Aorta (tissue), 5 donors: ENCODE results near the gene EFNB3. TPM values are rescaled to one million over a fixed set of nuclear protein-coding genes. Genes with fewer than 3 reads are reported as not detected.
A peak's percentile ranks its signal among the peaks of the same experiment; 100 is the strongest.

Source experiments
- ATAC-seq: fragments of 200-7000 bp; cut with Tn5 transposase; one replicate; pipeline ENCODE4 v1.9.1; 2022; ENCODE audit warnings: moderate library complexity; ENCODE audit not compliant: low FRiP score
- DNase-seq, 2 donors: peaks; one replicate each; pipeline ENCODE4 v3.0.0-alpha.2; 2020
- H3K27ac ChIP-seq, 2 donors: one replicate each; pipeline ENCODE4 v1.5.1; 2013; ENCODE audit warnings: low read length in 2 of 2, mild to moderate bottlenecking in 2 of 2, moderate library complexity in 2 of 2, control low read depth in 1 of 2, inconsistent platforms in 1 of 2, low read depth in 1 of 2
- H3K27me3 ChIP-seq, 2 donors: one replicate each; pipeline ENCODE4 v1.6.1; 2013; ENCODE audit warnings: control low read depth in 1 of 2, low read length in 1 of 2, mild to moderate bottlenecking in 1 of 2, moderate library complexity in 1 of 2; ENCODE audit not compliant: insufficient read depth in 2 of 2, control insufficient read depth in 1 of 2
- H3K36me3 ChIP-seq, 2 donors: one replicate each; pipeline ENCODE4 v1.6.1; 2013; ENCODE audit warnings: control low read depth in 1 of 2, low read length in 1 of 2, mild to moderate bottlenecking in 1 of 2; ENCODE audit not compliant: insufficient read depth in 2 of 2, control insufficient read depth in 1 of 2
- H3K4me1 ChIP-seq, 2 donors: one replicate each; pipeline ENCODE4 v1.6.1; 2013; ENCODE audit warnings: low read length in 2 of 2, control low read depth in 1 of 2, mild to moderate bottlenecking in 1 of 2, moderate library complexity in 1 of 2; ENCODE audit not compliant: insufficient read depth in 2 of 2, control insufficient read depth in 1 of 2
- H3K4me3 ChIP-seq, 2 donors: one replicate each; pipeline ENCODE4 v1.5.1; 2013; ENCODE audit warnings: low read length in 2 of 2, control low read depth in 1 of 2, mild to moderate bottlenecking in 1 of 2
- H3K9me3 ChIP-seq: one replicate; pipeline ENCODE4 v1.6.1; 2013; ENCODE audit warnings: mild to moderate bottlenecking, low read length; ENCODE audit not compliant: control insufficient read depth
- WGBS, 2 donors: extraction: QIAGEN DNeasy Blood & Tissue Kit; methylation state at CpG; one replicate each; pipeline ENCODE4 v1.1.7; 2013; 5-methylcytosine and 5-hydroxymethylcytosine counted together
- intact Hi-C, 2 donors: fragments of 100-400 bp; cut with DNase I; formaldehyde crosslinking; loops; one replicate each; pipeline versions ENCODE4 v1.14.2 to v1.15.0; 2022
- polyA plus RNA-seq, 2 donors: library from polyadenylated mRNA; stranded (reverse); fragments of 200-250 nt; gene quantifications; one replicate each; pipeline ENCODE4 v1.2.3, GENCODE V29; 2013
- total RNA-seq, 2 donors: library from RNA; stranded (reverse); fragmentation: NEBNext Ultra II Directional; extraction: Animal tissue kit (Norgen Biotek cat#: 25700); gene quantifications; one replicate each; pipeline ENCODE4 v1.2.1, GENCODE V29; 2021
- donor health status: healthy with polysubstance abuse.
- donor health status: Bipolar disorder and iron deficiency.
- donor health status: DM: no; HTN: no; CAD: no.
- donor health status: DM: no; HTN: no; CAD: no.
- donor health status: DM: yes; HTN: yes; CAD: no.

Gene EFNB3
- total and polyA plus RNA-seq, 4 donors = 0.15 to 0.84 (median 0.19) TPM; not detected in 1

GRCh38 chr17:7706631-7707354 is 1.8 kb downstream of the EFNB3 start:
- Histone ChIP-seq H3K27ac (no peak overlapping the region), H3K27me3 (no peaks in the 10 kb centered on the region), H3K4me3 (no peak overlapping the region), H3K4me1 (no peaks in the 10 kb centered on the region), H3K9me3 (no peaks in the 10 kb centered on the region), H3K36me3 (peaks cover 0 to under 1% of the 10 kb centered on the region in 2 donors)
- ATAC-seq (no peak), DNase-seq (peak; percentile 19 to 28)
- 92 to 97% methylated on average over 3 of the region's 3 CpGs for WGBS, 2 donors
- intact Hi-C loops = no loop called here

- 84% methylated on average over 9 of the region's 9 CpGs for WGBS, 2 donors
- peak; percentile 28 to 47 for DNase-seq
These were observed 2.4 kb downstream of the EFNB3 start for GRCh38 chr17:7707446-7707845.

GRCh38 chr17:7707858-7708750 is 3.1 kb downstream of the EFNB3 start:
- no peaks in the 10 kb centered on the region for H3K9me3 ChIP-seq
- H3K4me1 ChIP-seq = no peaks in the 10 kb centered on the region
- ATAC-seq = no peak
- H3K4me3 ChIP-seq = no peak overlapping the region
- no peaks in the 10 kb centered on the region for H3K36me3 ChIP-seq
- no peaks in the 10 kb centered on the region for H3K27me3 ChIP-seq
- no peak overlapping the region for H3K27ac ChIP-seq
- intact Hi-C loops = no loop called here
- DNase-seq = peak in 1 of 2 donors; percentile 71
- 87% methylated on average over 22 of the region's 22 CpGs for WGBS, 2 donors

More at GRCh38 chr17:7707446-7707845, 2.4 kb downstream of the EFNB3 start:
- Histone ChIP-seq H3K27me3 (no peaks in the 10 kb centered on the region), H3K36me3 (no peaks in the 10 kb centered on the region), H3K27ac (no peak overlapping the region), H3K9me3 (no peaks in the 10 kb centered on the region), H3K4me1 (no peaks in the 10 kb centered on the region), H3K4me3 (no peak overlapping the region)
- intact Hi-C loops = no loop called here
- ATAC-seq = no peak

GRCh38 chr17:7709031-7709430 is 4.0 kb downstream of the EFNB3 start:
- Histone ChIP-seq H3K4me3 (no peak overlapping the region), H3K4me1 (no peaks in the 10 kb centered on the region), H3K27ac (no peak overlapping the region), H3K27me3 (no peaks in the 10 kb centered on the region), H3K9me3 (no peaks in the 10 kb centered on the region), H3K36me3 (no peaks in the 10 kb centered on the region)
- WGBS, 2 donors = 82 to 92% methylated on average over 3 to 11 of the region's 11 CpGs
- no peak for ATAC-seq
- intact Hi-C loops = no loop called here
- DNase-seq = peak in 1 of 2 donors; percentile 67

- H3K27ac ChIP-seq = no peak overlapping the region
- no peaks in the 10 kb centered on the region for H3K4me1 ChIP-seq
- DNase-seq (no peak), ATAC-seq (no peak)
- WGBS, 2 donors = 87 to 89% methylated on average over 7 of the region's 7 CpGs
- H3K4me3 ChIP-seq = no peak overlapping the region
- no peaks in the 10 kb centered on the region for H3K36me3 ChIP-seq
- no peaks in the 10 kb centered on the region for H3K9me3 ChIP-seq
- intact Hi-C loops = no loop called here
- H3K27me3 ChIP-seq = no peaks in the 10 kb centered on the region
These were observed 5.3 kb downstream of the EFNB3 start for GRCh38 chr17:7710301-7710700.

- intact Hi-C loops = no loop called here
- ATAC-seq (no peak), DNase-seq (no peak)
- Histone ChIP-seq H3K4me1 (no peaks in the 10 kb centered on the region), H3K4me3 (no peak overlapping the region), H3K9me3 (no peaks in the 10 kb centered on the region), H3K27ac (no peak overlapping the region), H3K36me3 (no peaks in the 10 kb centered on the region), H3K27me3 (no peaks in the 10 kb centered on the region)
- WGBS, 2 donors = 73 to 78% methylated on average over 7 of the region's 7 CpGs
These were observed 6.2 kb downstream of the EFNB3 start for GRCh38 chr17:7711051-7711755.

- no peak overlapping the region for H3K4me3 ChIP-seq
- intact Hi-C loops = no loop called here
- no peak for DNase-seq
- no peak for ATAC-seq
- peaks cover 0 to 5% of the 10 kb centered on the region in 2 donors for H3K4me1 ChIP-seq
- H3K36me3 ChIP-seq = no peaks in the 10 kb centered on the region
- no peaks in the 10 kb centered on the region for H3K9me3 ChIP-seq
- WGBS, 2 donors = 5 to 6% methylated on average over 18 to 19 of the region's 19 CpGs
- H3K27ac ChIP-seq = no peak overlapping the region
- no peaks in the 10 kb centered on the region for H3K27me3 ChIP-seq
These were observed 7.2 kb downstream of the EFNB3 start for GRCh38 chr17:7712111-7712771.

GRCh38 chr17:7713782-7714181 is 8.8 kb downstream of the EFNB3 start:
- ATAC-seq = no peak
- intact Hi-C loops = no loop called here
- Histone ChIP-seq H3K9me3 (no peaks in the 10 kb centered on the region), H3K4me3 (no peak overlapping the region), H3K27me3 (no peaks in the 10 kb centered on the region), H3K27ac (no peak overlapping the region), H3K36me3 (no peaks in the 10 kb centered on the region), H3K4me1 (peaks cover 0 to 5% of the 10 kb centered on the region in 2 donors)
- DNase-seq = no peak
- WGBS, 2 donors = 35 to 37% methylated on average over 7 to 9 of the region's 9 CpGs
